ENCODE data around the gene MAPRE2. TPM values are rescaled to one million over a fixed set of nuclear protein-coding genes. Genes with fewer than 3 reads are reported as not detected.

Gene MAPRE2
- total RNA-seq: 10 to 100 TPM; 31.8 to 54.2 TPM

- Histone ChIP-seq H3K27me3 (replicated peaks; ENCODE audit: insufficient read depth) (no peaks in the 10 kb centered on the region), H3K36me3 (no peaks in the 10 kb centered on the region), H3K4me1 (ENCODE audit: control insufficient read depth in 1 of 2, low read depth in 2 of 2) (peaks cover 18 to 45% of the 10 kb centered on the region in 2 donors), H3K27ac (peak within 1 kb of the TSS; percentile 61 to 66), H3K9me3 (no peaks in the 10 kb centered on the region), H3K4me3 (peak within 1 kb of the TSS; percentile 79)
- TF ChIP-seq CTCF (IDR thresholded peaks at IDR 0.05): no peak
- ATAC-seq (ENCODE audit: insufficient number of reproducible peaks, low FRiP score, low read depth) (peak; percentile 97), DNase-seq (ENCODE audit: low spot score) (peak; percentile 99)
Measured at GRCh38 chr18:35040988-35041814, at the start of gene MAPRE2. MAPRE2 (plus strand) TSS chr18:35041413; CDS start chr18:35041540, 127 bp downstream.

GRCh38 chr18:34991561-34991960, 49.7 kb upstream of the MAPRE2 start:
- no peaks in the 10 kb centered on the region for H3K9me3 ChIP-seq
- no peak overlapping the region for H3K4me3 ChIP-seq
- H3K27me3 ChIP-seq (replicated peaks; ENCODE audit: insufficient read depth): no peaks in the 10 kb centered on the region
- ATAC-seq (ENCODE audit: insufficient number of reproducible peaks, low FRiP score, low read depth): no peak
- peaks cover 11 to 25% of the 10 kb centered on the region in 2 donors for H3K4me1 ChIP-seq (ENCODE audit: control insufficient read depth in 1 of 2, low read depth in 2 of 2)
- H3K27ac ChIP-seq: no peak overlapping the region
- no peak for DNase-seq (ENCODE audit: low spot score)
- no peak for TF ChIP-seq CTCF (IDR thresholded peaks at IDR 0.05)
- H3K36me3 ChIP-seq: no peaks in the 10 kb centered on the region

- TF ChIP-seq CTCF (IDR thresholded peaks at IDR 0.05): no peak
- no peaks in the 10 kb centered on the region for H3K36me3 ChIP-seq
- no peaks in the 10 kb centered on the region for H3K27me3 ChIP-seq (replicated peaks; ENCODE audit: insufficient read depth)
- no peak overlapping the region for H3K4me3 ChIP-seq
- no peak overlapping the region for H3K27ac ChIP-seq
- H3K4me1 ChIP-seq (ENCODE audit: control insufficient read depth in 1 of 2, low read depth in 2 of 2): peaks cover 11 to 25% of the 10 kb centered on the region in 2 donors
- H3K9me3 ChIP-seq: no peaks in the 10 kb centered on the region
- DNase-seq (ENCODE audit: low spot score): no peak
- ATAC-seq (ENCODE audit: insufficient number of reproducible peaks, low FRiP score, low read depth): no peak
Measured at GRCh38 chr18:34993289-34993688, 47.9 kb upstream of the MAPRE2 start.

- no peaks in the 10 kb centered on the region for H3K27me3 ChIP-seq (replicated peaks; ENCODE audit: insufficient read depth)
- no peak overlapping the region for H3K4me3 ChIP-seq
- ATAC-seq (ENCODE audit: insufficient number of reproducible peaks, low FRiP score, low read depth): no peak
- no peaks in the 10 kb centered on the region for H3K9me3 ChIP-seq
- no peak for TF ChIP-seq CTCF (IDR thresholded peaks at IDR 0.05)
- DNase-seq (ENCODE audit: low spot score): no peak
- H3K27ac ChIP-seq: no peak overlapping the region
- peaks cover 6 to 14% of the 10 kb centered on the region in 2 donors for H3K4me1 ChIP-seq (ENCODE audit: control insufficient read depth in 1 of 2, low read depth in 2 of 2)
- no peaks in the 10 kb centered on the region for H3K36me3 ChIP-seq
Measured at GRCh38 chr18:34995746-34996145, 45.5 kb upstream of the MAPRE2 start.

- Histone ChIP-seq H3K9me3 (no peaks in the 10 kb centered on the region), H3K4me3 (no peak overlapping the region), H3K27ac (no peak overlapping the region), H3K36me3 (no peaks in the 10 kb centered on the region), H3K27me3 (replicated peaks; ENCODE audit: insufficient read depth) (no peaks in the 10 kb centered on the region), H3K4me1 (ENCODE audit: control insufficient read depth in 1 of 2, low read depth in 2 of 2) (peaks cover 0 to 4% of the 10 kb centered on the region in 2 donors)
- TF ChIP-seq CTCF (IDR thresholded peaks at IDR 0.05): no peak
- DNase-seq (ENCODE audit: low spot score) (no peak), ATAC-seq (ENCODE audit: insufficient number of reproducible peaks, low FRiP score, low read depth) (no peak)
Measured at GRCh38 chr18:34998661-34999060, 42.6 kb upstream of the MAPRE2 start.

All from thoracic aorta (tissue), 2 donors.